ENCODE measurements around the gene MORN5.

The MORN5 gene

GRCh38 chr9:122192914-122193525, 33.3 kb downstream of the MORN5 start:
- no peak for DNase-seq

- no peak for DNase-seq
Measured at GRCh38 chr9:122193651-122194050, 33.9 kb downstream of the MORN5 start.

DNA sequence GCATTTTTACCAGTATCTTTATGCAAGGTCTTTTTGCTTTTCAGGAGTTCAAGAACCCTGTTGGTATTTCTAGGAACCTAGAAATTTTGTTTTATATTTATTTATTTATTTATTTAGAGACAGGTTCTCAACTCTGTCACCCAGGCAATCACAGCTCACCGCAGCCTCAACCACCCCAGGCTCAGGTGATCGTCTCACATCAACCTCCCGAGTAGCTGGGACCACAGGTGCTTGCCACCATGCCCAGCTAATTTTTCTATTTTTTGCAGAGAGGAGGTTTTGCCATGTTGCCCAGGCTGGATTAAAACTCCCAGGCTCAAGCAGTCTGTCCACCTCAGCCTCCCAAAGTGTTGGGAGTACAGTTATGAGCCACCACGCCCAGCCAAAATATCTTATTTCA, 36.2 kb downstream of the MORN5 start:
- no peak for DNase-seq

GRCh38 chr9:122197426-122197825, 37.7 kb downstream of the MORN5 start:
- no peak for DNase-seq

DNA sequence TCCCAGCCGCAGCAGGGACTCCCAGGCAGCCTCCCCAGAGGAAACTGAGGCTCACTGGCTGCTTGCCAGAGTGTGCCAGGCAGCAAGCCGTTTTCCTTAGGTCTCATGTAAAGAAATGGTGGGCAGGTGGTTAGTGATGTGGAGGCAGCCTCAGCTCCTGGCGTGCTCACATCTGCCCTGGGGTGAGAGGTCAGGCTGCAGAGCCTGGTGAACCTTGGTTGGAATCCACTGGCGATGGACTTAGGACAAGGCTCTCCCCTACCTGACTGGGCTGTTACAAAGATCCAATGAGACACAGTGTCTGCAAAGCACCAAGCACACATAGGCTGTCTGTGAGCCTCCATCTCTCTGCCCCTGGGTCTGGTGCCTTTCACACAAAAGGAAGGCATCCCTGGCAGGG, 38.2 kb downstream of the MORN5 start:
- DNase-seq: no peak

DNA sequence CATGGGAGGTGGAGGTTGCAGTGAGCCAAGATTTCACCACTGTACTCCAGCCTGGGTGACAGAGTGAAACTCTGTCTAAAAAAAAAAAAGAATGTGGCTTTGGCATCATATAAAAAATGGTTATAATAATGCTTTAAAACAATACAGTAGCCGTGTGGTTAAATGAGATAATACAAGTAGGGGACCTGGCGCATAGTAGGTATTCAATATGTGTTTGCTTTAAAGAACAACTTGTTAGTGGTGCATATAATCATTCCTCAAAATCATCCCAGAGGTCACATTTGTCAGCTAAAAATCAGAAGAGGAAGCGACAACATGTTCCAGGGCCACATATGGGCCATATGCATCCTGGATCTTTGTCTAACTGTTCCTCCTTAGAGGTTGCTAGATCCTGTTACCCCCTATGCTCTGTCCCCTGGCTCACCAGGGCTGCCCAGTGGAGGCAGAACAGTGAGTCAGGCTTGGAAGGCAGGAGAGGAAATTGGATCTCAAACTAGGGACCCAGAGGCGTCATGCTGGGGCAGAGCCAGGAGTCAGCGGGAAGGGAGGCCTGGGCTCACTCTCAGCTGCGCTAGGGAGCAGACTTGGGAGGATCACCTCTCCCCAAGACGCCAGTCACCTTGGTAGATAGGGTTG, 41.4 kb downstream of the MORN5 start:
- no peak for DNase-seq

GRCh38 chr9:122201641-122202040, 41.9 kb downstream of the MORN5 start:
- DNase-seq: no peak

GRCh38 chr9:122202111-122202510, 42.4 kb downstream of the MORN5 start:
- DNase-seq: no peak

- DNase-seq: no peak
Measured at GRCh38 chr9:122204055-122204454, 44.3 kb downstream of the MORN5 start.

- DNase-seq: no peak
Measured at GRCh38 chr9:122204491-122204890, 44.8 kb downstream of the MORN5 start.

- DNase-seq: no peak
Measured at GRCh38 chr9:122205176-122205575, 45.5 kb downstream of the MORN5 start.

DNA sequence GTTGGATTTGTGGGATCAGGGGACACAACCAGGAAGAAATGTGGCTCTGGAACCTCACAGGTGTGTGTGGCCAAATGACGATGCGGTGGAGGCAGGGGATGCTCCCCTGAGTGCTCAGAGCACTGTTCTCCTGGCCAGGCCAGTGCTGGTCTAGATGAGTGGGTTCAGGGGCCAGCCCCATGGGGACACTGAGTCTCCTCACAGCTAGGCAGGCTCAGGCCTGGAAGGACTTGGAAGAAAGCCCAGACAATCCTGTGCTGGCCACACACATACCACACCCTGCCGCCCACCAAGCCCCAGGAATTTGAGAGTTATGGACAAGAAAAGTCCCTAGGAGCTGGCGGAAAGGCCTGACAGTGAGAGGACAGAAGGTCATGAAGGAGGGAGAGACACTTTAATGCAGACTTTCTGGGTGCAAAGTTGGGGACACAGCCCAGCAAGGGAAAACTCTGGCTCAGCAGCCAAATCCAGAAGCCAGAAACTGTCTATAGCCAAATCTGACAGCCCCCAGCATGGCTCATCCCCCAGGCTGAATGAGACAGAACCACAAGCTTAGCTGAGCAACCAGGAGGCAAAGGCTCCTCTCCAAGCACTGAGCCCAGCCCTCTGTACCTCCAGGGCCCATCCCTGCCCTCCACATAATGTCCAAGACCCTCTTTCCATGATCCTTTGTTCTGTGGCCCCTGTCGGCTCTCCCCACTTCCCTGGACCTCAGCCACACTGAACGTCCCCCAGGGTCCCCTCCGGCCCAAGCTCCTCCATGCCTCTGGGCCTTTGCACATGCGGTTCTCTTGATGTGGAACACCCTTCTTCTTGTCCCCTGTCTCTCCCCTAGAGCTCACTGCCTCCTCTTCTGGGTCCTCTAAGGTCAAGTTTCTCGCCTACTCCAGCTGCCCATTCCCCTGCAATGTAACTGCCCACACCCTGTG, 46.7 kb downstream of the MORN5 start:
- no peak for DNase-seq

- DNase-seq: no peak
Measured at GRCh38 chr9:122207096-122207495, 47.4 kb downstream of the MORN5 start.

DNA sequence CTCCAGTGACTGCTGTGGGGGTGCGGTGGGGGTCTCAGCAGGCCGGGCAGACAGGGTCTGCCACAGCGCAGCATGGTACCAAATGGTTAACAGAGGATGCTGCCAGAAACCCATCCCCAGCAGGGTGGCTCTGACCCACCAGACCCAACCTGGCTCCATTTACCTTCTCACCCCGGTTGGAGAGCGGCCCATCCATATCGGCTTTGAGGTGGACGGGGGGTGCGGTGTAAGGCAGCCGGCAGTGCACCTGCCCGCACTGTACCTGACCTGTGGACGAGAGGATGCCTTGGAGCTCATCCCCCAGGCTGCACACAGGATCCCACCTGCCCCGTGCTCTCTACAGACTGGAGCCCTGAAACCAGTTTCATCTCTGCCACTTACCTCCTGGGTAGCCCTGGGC, 49.7 kb downstream of the MORN5 start:
- no peak for DNase-seq

GRCh38 chr9:122212473-122213004, 52.8 kb downstream of the MORN5 start:
- no peak for DNase-seq

- DNase-seq: no peak
Measured at GRCh38 chr9:122213102-122213588, 53.4 kb downstream of the MORN5 start.

GRCh38 chr9:122213589-122214413, 54.1 kb downstream of the MORN5 start:
- no peak for DNase-seq

DNA sequence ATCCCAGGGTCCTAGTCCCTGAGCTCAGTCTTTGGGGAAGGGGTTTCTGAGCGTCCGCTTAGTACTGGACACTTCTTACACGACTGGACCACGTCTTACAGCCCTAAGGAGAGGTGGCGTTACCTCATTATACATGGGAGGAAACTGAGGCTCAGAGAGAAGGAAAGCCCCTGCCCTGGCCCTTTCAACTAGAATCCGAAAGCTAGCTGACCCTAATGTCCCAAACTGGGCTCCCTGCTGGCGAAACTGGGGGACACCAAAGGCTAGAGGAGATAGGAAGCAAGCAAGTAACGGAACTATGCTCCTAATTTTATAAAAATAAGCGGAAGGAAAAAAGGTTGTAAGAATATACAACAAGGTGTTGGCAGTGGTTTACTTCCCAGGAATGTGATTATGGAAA, 54.8 kb downstream of the MORN5 start:
- DNase-seq: no peak

DNA sequence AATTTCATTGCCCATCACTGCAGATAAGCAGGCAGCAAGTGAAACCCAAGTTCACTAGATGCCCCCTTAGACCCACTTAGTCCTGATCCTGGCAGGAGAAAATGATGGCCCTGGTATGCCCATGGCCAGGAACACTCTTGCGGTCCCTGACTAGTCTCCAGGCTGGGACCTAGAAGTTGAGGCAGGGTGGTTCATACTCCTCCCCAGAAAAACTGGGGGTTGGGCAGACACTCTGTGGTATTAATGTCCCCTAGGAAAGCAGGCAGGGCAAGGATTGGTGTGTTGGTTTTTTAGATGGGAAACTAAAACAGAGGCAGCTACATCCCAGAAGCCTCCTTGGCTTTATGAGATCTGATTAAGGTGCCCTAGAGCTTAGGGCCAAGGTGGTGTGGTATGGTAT, 56.0 kb downstream of the MORN5 start:
- DNase-seq: no peak

DNA sequence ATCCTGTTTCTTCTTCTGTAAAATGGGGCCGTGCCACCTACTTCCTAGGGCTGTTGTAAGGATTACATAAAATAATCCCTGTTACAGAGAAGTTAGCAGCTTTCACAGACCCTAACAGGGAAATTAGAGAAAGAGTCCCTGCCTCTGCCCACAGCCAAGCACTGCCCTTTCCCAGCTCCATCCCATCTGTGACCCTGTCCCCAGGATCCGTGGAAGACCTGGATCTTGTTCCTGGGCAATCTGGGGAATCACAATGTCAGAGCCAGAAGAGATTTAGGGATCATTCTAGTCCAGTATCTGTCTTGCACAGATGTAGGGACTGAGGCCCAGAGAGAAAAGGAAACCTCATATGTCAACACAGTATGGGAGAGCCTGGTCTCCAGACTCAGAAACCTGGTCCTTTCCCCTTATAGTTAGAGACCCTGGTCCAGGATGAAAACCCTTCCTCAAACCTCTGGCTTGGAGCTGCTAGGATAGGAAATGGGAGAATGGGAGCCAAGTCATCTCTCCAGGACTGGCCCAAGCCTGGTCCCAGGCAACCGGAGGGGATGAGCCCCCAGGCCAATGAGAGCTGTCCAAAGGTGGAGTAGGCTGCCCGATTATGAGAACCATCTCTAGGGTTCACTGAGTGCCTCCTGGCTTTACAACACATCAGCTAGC, 56.6 kb downstream of the MORN5 start:
- DNase-seq: no peak

- DNase-seq: no peak
Measured at GRCh38 chr9:122216798-122217418, 57.2 kb downstream of the MORN5 start.

DNA sequence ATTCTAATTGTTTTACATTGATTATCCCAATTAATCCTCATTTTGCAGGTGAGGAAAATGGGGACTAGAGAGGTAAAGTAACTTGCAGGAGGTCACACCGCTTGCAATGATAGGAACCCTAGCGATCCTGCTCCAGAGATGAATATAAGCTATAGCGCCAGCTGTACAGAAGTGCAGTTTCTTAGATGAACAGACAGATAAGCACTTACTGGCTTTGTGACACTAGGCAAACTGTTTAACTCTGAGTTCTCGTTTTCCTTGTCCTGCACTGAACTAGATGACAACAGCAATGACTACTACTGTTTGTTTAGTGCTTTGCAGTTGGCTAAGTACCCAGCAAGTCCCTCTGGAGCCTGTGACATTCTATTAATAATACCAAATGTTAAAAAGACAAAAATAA, 57.9 kb downstream of the MORN5 start:
- no peak for DNase-seq
